Measurements from ENCODE around the gene SEC14L3.

DNA sequence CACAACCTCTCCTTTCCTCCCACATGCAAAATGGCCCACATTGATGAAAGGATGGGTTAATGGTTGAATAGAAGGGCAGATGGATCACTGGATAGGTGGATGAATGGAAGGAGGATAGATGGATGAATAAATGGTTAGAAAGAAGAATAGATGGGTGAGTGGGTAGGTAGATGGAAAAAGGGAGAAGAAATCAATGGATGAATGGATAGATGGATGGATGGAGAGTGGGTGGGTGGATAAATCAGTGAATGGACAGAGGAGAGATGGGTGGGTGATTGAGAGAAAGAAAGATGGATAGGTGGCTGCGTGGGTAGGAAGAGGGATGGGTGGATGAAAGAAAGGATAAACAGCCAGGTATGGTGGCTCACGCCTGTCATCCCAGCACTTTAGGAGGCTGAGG, 1.2 kb downstream of the SEC14L3 start:
- no peak for TF ChIP-seq MXI1 (IDR thresholded peaks at IDR 0.05; ENCODE audit: low read depth, low read length)
- no peak for TF ChIP-seq EZH2phosphoT487 (IDR thresholded peaks at IDR 0.05; ENCODE audit: borderline replicate concordance, low read depth)
- TF ChIP-seq, protein P1, sequence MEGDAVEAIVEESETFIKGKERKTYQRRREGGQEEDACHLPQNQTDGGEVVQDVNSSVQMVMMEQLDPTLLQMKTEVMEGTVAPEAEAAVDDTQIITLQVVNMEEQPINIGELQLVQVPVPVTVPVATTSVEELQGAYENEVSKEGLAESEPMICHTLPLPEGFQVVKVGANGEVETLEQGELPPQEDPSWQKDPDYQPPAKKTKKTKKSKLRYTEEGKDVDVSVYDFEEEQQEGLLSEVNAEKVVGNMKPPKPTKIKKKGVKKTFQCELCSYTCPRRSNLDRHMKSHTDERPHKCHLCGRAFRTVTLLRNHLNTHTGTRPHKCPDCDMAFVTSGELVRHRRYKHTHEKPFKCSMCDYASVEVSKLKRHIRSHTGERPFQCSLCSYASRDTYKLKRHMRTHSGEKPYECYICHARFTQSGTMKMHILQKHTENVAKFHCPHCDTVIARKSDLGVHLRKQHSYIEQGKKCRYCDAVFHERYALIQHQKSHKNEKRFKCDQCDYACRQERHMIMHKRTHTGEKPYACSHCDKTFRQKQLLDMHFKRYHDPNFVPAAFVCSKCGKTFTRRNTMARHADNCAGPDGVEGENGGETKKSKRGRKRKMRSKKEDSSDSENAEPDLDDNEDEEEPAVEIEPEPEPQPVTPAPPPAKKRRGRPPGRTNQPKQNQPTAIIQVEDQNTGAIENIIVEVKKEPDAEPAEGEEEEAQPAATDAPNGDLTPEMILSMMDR (IDR thresholded peaks at IDR 0.05), result no peak
- TF ChIP-seq TEAD4 (IDR thresholded peaks at IDR 0.05; ENCODE audit: borderline replicate concordance, insufficient read depth), result no peak
- TF ChIP-seq TCF12 (IDR thresholded peaks at IDR 0.05), result no peak
- TF ChIP-seq, protein P2, sequence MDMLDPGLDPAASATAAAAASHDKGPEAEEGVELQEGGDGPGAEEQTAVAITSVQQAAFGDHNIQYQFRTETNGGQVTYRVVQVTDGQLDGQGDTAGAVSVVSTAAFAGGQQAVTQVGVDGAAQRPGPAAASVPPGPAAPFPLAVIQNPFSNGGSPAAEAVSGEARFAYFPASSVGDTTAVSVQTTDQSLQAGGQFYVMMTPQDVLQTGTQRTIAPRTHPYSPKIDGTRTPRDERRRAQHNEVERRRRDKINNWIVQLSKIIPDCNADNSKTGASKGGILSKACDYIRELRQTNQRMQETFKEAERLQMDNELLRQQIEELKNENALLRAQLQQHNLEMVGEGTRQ (IDR thresholded peaks at IDR 0.05; ENCODE audit: borderline replicate concordance, low read depth, low read length), result no peak
- TF ChIP-seq EP300 (IDR thresholded peaks at IDR 0.05; ENCODE audit: borderline replicate concordance in 1 of 2, low read depth in 1 of 2, low read length in 1 of 2), result no peak
- no peak for TF ChIP-seq GABPA (IDR thresholded peaks at IDR 0.05; ENCODE audit: low read depth)

All from SK-N-SH (cell line).